ENCODE data around the gene CHRNB1. TPM values are rescaled to one million over a fixed set of nuclear protein-coding genes. Genes with fewer than 3 reads are reported as not detected.

CHRNB1 gene
- total RNA-seq, 4 donors from 2014 or later = 2.4 to 10.4 (median 9.8) TPM

DNA sequence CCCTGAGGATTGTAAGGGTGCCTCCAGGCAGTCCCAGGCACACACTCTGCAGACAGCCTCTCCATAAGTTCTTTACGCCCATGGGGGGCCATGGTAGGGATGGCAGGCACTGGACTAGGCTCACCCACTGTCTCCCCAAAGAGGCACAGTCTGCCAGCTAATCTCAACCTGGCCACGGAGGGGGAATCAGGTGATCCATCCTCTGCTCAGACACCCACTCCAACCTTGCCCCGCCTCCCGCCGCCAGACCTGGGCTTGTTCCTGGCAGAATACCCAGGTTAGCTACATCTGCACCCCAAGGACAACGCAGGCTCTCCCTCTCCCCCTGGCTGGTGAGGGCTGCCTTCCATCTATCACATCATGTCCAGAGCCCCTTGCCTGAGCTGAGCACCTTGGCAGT, 36.0 kb upstream of the CHRNB1 start:
- TF ChIP-seq, protein P1, sequence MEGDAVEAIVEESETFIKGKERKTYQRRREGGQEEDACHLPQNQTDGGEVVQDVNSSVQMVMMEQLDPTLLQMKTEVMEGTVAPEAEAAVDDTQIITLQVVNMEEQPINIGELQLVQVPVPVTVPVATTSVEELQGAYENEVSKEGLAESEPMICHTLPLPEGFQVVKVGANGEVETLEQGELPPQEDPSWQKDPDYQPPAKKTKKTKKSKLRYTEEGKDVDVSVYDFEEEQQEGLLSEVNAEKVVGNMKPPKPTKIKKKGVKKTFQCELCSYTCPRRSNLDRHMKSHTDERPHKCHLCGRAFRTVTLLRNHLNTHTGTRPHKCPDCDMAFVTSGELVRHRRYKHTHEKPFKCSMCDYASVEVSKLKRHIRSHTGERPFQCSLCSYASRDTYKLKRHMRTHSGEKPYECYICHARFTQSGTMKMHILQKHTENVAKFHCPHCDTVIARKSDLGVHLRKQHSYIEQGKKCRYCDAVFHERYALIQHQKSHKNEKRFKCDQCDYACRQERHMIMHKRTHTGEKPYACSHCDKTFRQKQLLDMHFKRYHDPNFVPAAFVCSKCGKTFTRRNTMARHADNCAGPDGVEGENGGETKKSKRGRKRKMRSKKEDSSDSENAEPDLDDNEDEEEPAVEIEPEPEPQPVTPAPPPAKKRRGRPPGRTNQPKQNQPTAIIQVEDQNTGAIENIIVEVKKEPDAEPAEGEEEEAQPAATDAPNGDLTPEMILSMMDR (IDR thresholded peaks at IDR 0.05; ENCODE audit: low read depth) = no peak

DNA sequence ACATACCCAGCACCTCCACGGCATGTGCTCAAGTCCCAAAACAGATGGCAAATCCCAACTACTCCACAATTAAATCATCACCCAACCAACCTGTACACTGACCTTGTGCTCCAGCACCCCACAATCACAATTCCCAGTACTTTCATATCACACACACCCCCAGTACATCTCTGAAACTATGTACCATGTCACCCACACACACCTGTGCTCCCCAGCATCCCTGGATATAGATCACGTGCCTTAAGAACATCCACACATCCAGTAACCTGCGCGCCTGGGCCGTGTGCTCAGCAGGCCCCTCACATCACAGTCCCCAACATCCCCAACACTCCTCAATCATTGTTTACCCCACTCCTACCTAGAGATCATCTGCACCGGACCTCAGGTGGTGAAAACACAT, 35.1 kb upstream of the CHRNB1 start:
- TF ChIP-seq, protein P1 (IDR thresholded peaks at IDR 0.05; ENCODE audit: low read depth) = no peak

DNA sequence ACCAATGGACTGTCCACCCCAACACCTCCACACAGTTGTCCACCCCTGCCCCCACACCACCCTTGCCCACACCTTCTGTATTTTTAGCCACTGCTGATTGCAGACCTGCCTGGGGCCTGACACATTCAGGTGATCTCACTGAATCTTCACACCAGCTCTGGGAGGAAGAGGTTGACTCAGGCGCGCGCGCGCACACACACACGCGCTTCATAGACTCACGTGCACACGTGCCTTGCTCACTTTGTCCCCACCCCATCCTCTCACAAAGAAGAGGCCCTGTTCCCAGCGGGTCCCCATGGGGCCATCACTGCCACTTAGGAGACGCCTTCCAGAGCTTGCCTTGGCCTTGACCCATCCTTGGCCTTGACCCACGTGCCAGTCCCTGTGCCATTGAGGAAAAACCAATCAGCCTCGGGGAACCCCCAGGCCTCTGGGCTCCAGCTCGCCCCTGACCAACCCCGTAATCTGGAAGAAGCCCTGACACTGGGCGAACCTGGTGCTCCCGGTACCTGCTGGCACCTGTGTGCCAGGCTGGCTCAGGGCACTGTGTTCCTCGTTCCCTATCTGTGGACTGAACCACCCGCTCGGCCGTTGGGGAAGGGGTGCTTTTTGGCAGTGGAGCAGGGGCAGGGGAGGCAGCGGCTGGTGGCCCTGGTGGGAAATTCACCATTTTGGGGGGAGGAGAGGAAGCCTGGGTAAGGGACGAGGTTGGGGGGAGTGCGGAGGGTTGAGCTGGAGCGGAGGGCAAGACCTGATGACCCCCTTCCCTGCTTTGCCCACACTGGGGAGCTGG, 34.0 kb upstream of the CHRNB1 start:
- TF ChIP-seq, protein P1 (IDR thresholded peaks at IDR 0.05; ENCODE audit: low read depth) = no peak

DNA sequence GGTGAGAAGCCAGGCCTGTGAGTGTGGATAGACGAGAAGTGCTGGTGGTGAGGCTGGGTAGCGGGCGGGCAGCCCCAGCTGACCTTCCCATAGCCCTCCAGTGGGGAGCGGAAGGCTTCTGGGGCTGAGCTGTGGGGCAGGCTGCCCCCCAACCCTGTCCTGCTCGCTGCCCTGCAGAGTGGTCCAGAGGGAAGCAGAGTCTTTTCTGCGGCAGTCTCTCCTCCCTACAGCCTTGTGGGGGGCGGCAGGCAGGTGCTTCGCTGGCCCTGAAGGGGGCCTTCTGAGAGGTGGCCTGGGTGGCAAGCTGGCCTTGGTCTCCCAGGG, 33.5 kb upstream of the CHRNB1 start:
- TF ChIP-seq, protein P1 (IDR thresholded peaks at IDR 0.05; ENCODE audit: low read depth) = no peak

DNA sequence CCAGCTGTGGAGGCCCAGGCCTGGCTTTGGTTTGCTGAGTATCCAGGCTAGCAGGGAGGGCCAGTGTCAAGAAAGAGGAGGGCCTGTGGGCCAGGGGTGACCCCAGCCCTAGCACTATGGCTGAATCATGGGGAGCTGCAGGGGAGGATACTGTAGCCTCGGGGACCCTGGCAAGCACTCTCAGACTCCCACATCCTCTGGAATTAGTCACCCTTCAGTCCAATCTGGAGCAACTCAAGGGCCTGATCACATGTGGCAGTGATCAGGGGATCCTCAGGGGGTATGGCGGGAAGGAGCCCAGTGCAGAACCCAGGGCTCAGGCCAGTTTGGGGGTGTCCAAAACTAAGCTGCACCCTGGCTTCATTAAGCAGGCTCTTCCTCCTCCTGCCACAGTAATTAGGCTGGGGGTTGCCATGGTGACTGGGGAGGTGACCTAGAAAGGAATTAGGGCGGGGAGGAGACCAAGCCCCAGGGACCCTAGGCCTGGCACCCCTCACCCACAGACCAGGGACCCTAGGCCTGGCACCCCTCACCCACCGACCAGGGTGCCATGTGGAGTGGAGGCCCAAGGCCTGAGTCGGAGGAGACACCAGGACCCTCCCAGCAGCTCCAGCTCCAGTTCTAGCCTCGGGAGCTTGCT, 31.4 kb upstream of the CHRNB1 start:
- TF ChIP-seq, protein P1 (IDR thresholded peaks at IDR 0.05; ENCODE audit: low read depth) = no peak

DNA sequence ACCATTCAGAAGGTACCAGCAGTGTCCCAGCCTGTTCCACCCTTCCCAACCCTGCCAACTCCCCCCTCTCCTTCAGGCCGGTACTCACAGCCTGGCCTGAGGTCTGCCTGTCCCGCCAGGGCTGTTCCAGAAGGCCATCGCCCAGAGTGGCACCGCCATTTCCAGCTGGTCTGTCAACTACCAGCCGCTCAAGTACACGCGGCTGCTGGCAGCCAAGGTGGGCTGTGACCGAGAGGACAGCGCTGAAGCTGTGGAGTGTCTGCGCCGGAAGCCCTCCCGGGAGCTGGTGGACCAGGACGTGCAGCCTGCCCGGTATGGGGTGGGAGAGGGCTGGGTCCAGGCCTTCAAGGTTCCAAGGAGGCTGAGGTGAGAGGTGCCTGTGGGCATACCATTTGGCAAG, 30.0 kb upstream of the CHRNB1 start:
- TF ChIP-seq, protein P1 (IDR thresholded peaks at IDR 0.05; ENCODE audit: low read depth) = no peak

DNA sequence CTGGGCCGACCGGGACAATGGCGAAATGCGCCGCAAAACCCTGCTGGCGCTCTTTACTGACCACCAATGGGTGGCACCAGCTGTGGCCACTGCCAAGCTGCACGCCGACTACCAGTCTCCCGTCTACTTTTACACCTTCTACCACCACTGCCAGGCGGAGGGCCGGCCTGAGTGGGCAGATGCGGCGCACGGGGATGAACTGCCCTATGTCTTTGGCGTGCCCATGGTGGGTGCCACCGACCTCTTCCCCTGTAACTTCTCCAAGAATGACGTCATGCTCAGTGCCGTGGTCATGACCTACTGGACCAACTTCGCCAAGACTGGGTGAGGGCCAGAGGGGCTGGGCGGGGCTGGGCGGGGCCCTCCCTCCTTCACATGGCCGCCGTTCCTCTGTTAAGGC, 29.1 kb upstream of the CHRNB1 start:
- TF ChIP-seq, protein P1 (IDR thresholded peaks at IDR 0.05; ENCODE audit: low read depth) = no peak
